H1 (cell line): Measurements from ENCODE around the gene ZNF414. TPM values are rescaled to one million over a fixed set of nuclear protein-coding genes. Genes with fewer than 3 reads are reported as not detected.

Source experiments
- CTCF ChIA-PET: fragments of 300-600 bp; sonication (Branson Sonifier 250); formaldehyde crosslinking; loops from one replicate; lab custom pipeline; 2021; ENCODE audit not compliant: partially characterized antibody; lab: Charles Lee
- POLR2A ChIA-PET: fragments of 300-600 bp; sonication (Branson Sonifier 250); formaldehyde crosslinking; loops from one replicate; lab custom pipeline; 2021; ENCODE audit warnings: inconsistent platforms; ENCODE audit not compliant: partially characterized antibody; lab: Charles Lee
- DNase-seq, 2 experiments: peaks; one replicate each; pipeline versions ENCODE4 v3.0.0 to v3.0.0-alpha.2; 2010 to 2022; ENCODE audit warnings: low spot score in 2 of 2, low read depth in 1 of 2, mixed read lengths in 1 of 2
- FAIRE-seq: peaks from 2 replicates; lab custom pipeline; 2011; peaks lifted over from hg19 to GRCh38; lab: Jason Lieb, UNC
- H2AFZ ChIP-seq: 2 replicates; pipeline ENCODE4 v1.8.1; 2012; ENCODE audit warnings: low read length, inconsistent platforms
- H2AK5ac ChIP-seq: 2 replicates; pipeline ENCODE4 v1.6.1; 2013; ENCODE audit warnings: low read depth, low read length
- H2BK120ac ChIP-seq: replicated peaks from 2 replicates; pipeline ENCODE3; 2013; ENCODE audit warnings: low read depth, low read length, inconsistent platforms
- H2BK12ac ChIP-seq: 2 replicates; pipeline ENCODE4 v1.6.1; 2013; ENCODE audit warnings: low read depth, low read length
- H2BK15ac ChIP-seq: 2 replicates; pipeline ENCODE4 v1.6.1; 2013; ENCODE audit warnings: low read length
- H2BK20ac ChIP-seq: 2 replicates; pipeline ENCODE4 v1.6.1; 2013; ENCODE audit warnings: low read length
- H2BK5ac ChIP-seq: 2 replicates; pipeline ENCODE4 v1.6.1; 2013; ENCODE audit warnings: low read depth, low read length
- H3K14ac ChIP-seq: 2 replicates; pipeline ENCODE4 v1.6.1; 2013; ENCODE audit warnings: inconsistent platforms; ENCODE audit not compliant: insufficient read length
- H3K18ac ChIP-seq: 2 replicates; pipeline ENCODE4 v1.6.1; 2013; ENCODE audit warnings: low read length; ENCODE audit errors: extremely low read depth
- H3K23ac ChIP-seq: 2 replicates; pipeline ENCODE4 v1.6.1; 2013; ENCODE audit warnings: inconsistent platforms; ENCODE audit not compliant: insufficient read length
- H3K23me2 ChIP-seq: 2 replicates; pipeline ENCODE4 v1.6.1; 2013; ENCODE audit warnings: low read depth, low read length
- H3K27ac ChIP-seq: 2 replicates; pipeline ENCODE4 v1.6.1; 2011; ENCODE audit warnings: low read depth, low read length, inconsistent platforms
- H3K27me3 ChIP-seq, 4 experiments: replicated peaks in 1 of 4; 1 replicate in 1 of 4; 2 replicates in 3 of 4; pipeline versions ENCODE4 v1.6.1 to v1.8.1; 2011 to 2013; ENCODE audit warnings: low read length in 3 of 4, mild to moderate bottlenecking in 3 of 4, inconsistent platforms in 2 of 4, mixed read lengths in 2 of 4, moderate library complexity in 1 of 4; ENCODE audit not compliant: control insufficient read depth in 3 of 4, insufficient read depth in 3 of 4; ENCODE audit errors: extremely low read depth in 1 of 4
- H3K36me3 ChIP-seq, 4 experiments: 2 replicates each; pipeline versions ENCODE4 v1.6.1 to v1.8.1; 2011 to 2013; ENCODE audit warnings: mild to moderate bottlenecking in 4 of 4, low read length in 3 of 4, moderate library complexity in 2 of 4, control low read depth in 1 of 4, inconsistent platforms in 1 of 4; ENCODE audit not compliant: insufficient read depth in 4 of 4, control insufficient read depth in 2 of 4
- H3K4ac ChIP-seq: replicated peaks from 2 replicates; pipeline ENCODE3; 2013; ENCODE audit warnings: low read length, low read depth, mixed read lengths, inconsistent platforms; ENCODE audit not compliant: insufficient read length
- H3K4me1 ChIP-seq, 4 experiments: replicated peaks in 1 of 4; 1 replicate in 1 of 4; 2 replicates in 3 of 4; pipeline versions ENCODE4 v1.6.1 to v1.8.1; 2011 to 2013; ENCODE audit warnings: low read length in 3 of 4, inconsistent platforms in 2 of 4, mixed read lengths in 1 of 4; ENCODE audit not compliant: insufficient read depth in 4 of 4, control insufficient read depth in 3 of 4
- H3K4me2 ChIP-seq, 2 experiments: 2 replicates each; pipeline versions ENCODE4 v1.6.1 to v1.8.1; 2011 to 2013; ENCODE audit warnings: low read depth in 2 of 2, low read length in 2 of 2, control low read depth in 1 of 2, inconsistent platforms in 1 of 2, mild to moderate bottlenecking in 1 of 2; ENCODE audit not compliant: insufficient read depth in 1 of 2
- H3K4me3 ChIP-seq, 4 experiments: fragments of 200-600, 300-600 bp in 1 of 4; sonication (generic), shearing (Covaris generic), sonication (Bioruptor Twin) in 1 of 4; 2 replicates each; pipeline versions ENCODE4 v1.5.1 to v1.8.1; 2011 to 2016; ENCODE audit warnings: low read length in 4 of 4, low read depth in 3 of 4, control low read depth in 2 of 4, inconsistent platforms in 2 of 4, mild to moderate bottlenecking in 2 of 4, mixed read lengths in 1 of 4, moderate library complexity in 1 of 4; ENCODE audit not compliant: insufficient read depth in 2 of 4; ENCODE audit errors: extremely low read depth in 1 of 4
- H3K56ac ChIP-seq: replicated peaks from 2 replicates; pipeline ENCODE3; 2013; ENCODE audit warnings: low read depth, mild to moderate bottlenecking, mixed read lengths, low read length, inconsistent platforms; ENCODE audit not compliant: insufficient read length
- H3K79me1 ChIP-seq: 2 replicates; pipeline ENCODE4 v1.6.1; 2013; ENCODE audit warnings: low read depth, low read length, control low read depth
- H3K79me2 ChIP-seq, 2 experiments: 2 replicates each; pipeline versions ENCODE4 v1.6.1 to v1.8.1; 2012 to 2013; ENCODE audit warnings: low read length in 2 of 2, mild to moderate bottlenecking in 2 of 2, inconsistent platforms in 1 of 2; ENCODE audit not compliant: insufficient read depth in 2 of 2, control insufficient read depth in 1 of 2
- H3K9ac ChIP-seq, 4 experiments: replicated peaks in 1 of 4; 1 replicate in 1 of 4; 2 replicates in 3 of 4; pipeline versions ENCODE4 v1.6.1 to v1.8.1; 2011 to 2013; ENCODE audit warnings: low read depth in 3 of 4, low read length in 3 of 4, control low read depth in 2 of 4, mild to moderate bottlenecking in 2 of 4, moderate library complexity in 2 of 4, inconsistent platforms in 1 of 4; ENCODE audit errors: extremely low read depth in 1 of 4
- H3K9me3 ChIP-seq, 2 experiments: 2 replicates each; pipeline versions ENCODE4 v1.6.1 to v1.8.1; 2012 to 2013; ENCODE audit warnings: mild to moderate bottlenecking in 2 of 2, moderate library complexity in 2 of 2, control low read depth in 1 of 2, inconsistent platforms in 1 of 2, low read depth in 1 of 2, low read length in 1 of 2, mixed read lengths in 1 of 2; ENCODE audit not compliant: insufficient read depth in 2 of 2
- H4K20me1 ChIP-seq, 2 experiments: replicated peaks in 1 of 2; 2 replicates each; pipeline versions ENCODE3 to v1.8.1; 2011 to 2013; ENCODE audit warnings: inconsistent platforms in 2 of 2, low read length in 2 of 2, mild to moderate bottlenecking in 1 of 2; ENCODE audit not compliant: insufficient read depth in 2 of 2, control insufficient read depth in 1 of 2
- H4K5ac ChIP-seq: 2 replicates; pipeline ENCODE4 v1.6.1; 2013; ENCODE audit warnings: low read length, low read depth, mixed read lengths, inconsistent platforms; ENCODE audit not compliant: insufficient read length
- H4K8ac ChIP-seq: 2 replicates; pipeline ENCODE4 v1.8.0; 2013; ENCODE audit warnings: mild to moderate bottlenecking, moderate library complexity, low read length, inconsistent platforms; ENCODE audit not compliant: insufficient read depth; ENCODE audit errors: extremely low read depth
- H4K91ac ChIP-seq: replicated peaks from 2 replicates; pipeline ENCODE3; 2013; ENCODE audit warnings: low read length, mixed read lengths, inconsistent platforms; ENCODE audit not compliant: insufficient read length
- BRCA1 ChIP-seq: IDR thresholded peaks from 2 replicates; pipeline ENCODE4 v1.6.1; 2012; ENCODE audit warnings: low read depth, low read length, improper control_type of control experiment
- CEBPB ChIP-seq: IDR thresholded peaks from 2 replicates; pipeline ENCODE4 v1.6.1; 2012; ENCODE audit warnings: low read depth, low read length
- CHD2 ChIP-seq: IDR thresholded peaks from 2 replicates; pipeline ENCODE4 v1.6.1; 2012; ENCODE audit warnings: low read length, improper control_type of control experiment
- KDM5A ChIP-seq: fragments of 200-600 bp; IDR thresholded peaks from 2 replicates; pipeline ENCODE4 v1.7.1; 2012; ENCODE audit warnings: mild to moderate bottlenecking, low read length, inconsistent platforms, mixed read lengths
- NRF1 ChIP-seq: IDR thresholded peaks from 2 replicates; pipeline ENCODE4 v1.6.1; 2011; ENCODE audit warnings: mild to moderate bottlenecking, low read depth, low read length, improper control_type of control experiment
- PHF8 ChIP-seq: fragments of 200-600 bp; sonication (generic); conservative IDR thresholded peaks from 2 replicates; pipeline ENCODE4 v1.7.1; 2012; ENCODE audit warnings: low read depth, mild to moderate bottlenecking, inconsistent platforms, low read length, moderate library complexity
- RAD21 ChIP-seq, 2 experiments: IDR thresholded peaks in 1 of 2; conservative IDR thresholded peaks in 1 of 2; 2 replicates each; pipeline ENCODE4 v1.6.1; 2011; ENCODE audit warnings: low read depth in 2 of 2, low read length in 2 of 2, improper control_type of control experiment in 1 of 2, inconsistent platforms in 1 of 2, mild to moderate bottlenecking in 1 of 2, moderate library complexity in 1 of 2
- SIN3A ChIP-seq, 2 experiments: IDR thresholded peaks in 1 of 2; conservative IDR thresholded peaks in 1 of 2; 2 replicates each; pipeline ENCODE4 v1.6.1; 2011 to 2012; ENCODE audit warnings: low read length in 2 of 2, improper control_type of control experiment in 1 of 2, low read depth in 1 of 2, mild to moderate bottlenecking in 1 of 2
- SIRT6 ChIP-seq: IDR thresholded peaks from one replicate; pipeline ENCODE4 v1.7.1; 2012; ENCODE audit warnings: low read length, inconsistent platforms
- SP2 ChIP-seq: IDR thresholded peaks from 2 replicates; pipeline ENCODE4 v1.6.1; 2012; ENCODE audit warnings: mild to moderate bottlenecking, low read length, inconsistent platforms
- SUZ12 ChIP-seq: fragments of 200-600 bp; sonication (generic); IDR thresholded peaks from 2 replicates; pipeline ENCODE4 v1.6.1; 2012; ENCODE audit warnings: mild to moderate bottlenecking, inconsistent platforms, low read length, moderate library complexity, mixed read lengths
- YY1 ChIP-seq: IDR thresholded peaks from 2 replicates; pipeline ENCODE4 v1.6.1; 2011; ENCODE audit warnings: low read depth, mild to moderate bottlenecking, low read length
- WGBS, 2 experiments: shearing (Covaris generic) in 1 of 2; methylation state at CpG; one replicate each; pipeline versions ENCODE4 v1.1.6 to v1.1.7; 2013 to 2015; ENCODE audit warnings: low lambda C conversion rate in 2 of 2, mixed read lengths in 2 of 2, inconsistent platforms in 1 of 2, low coverage in 1 of 2, missing lambda C conversion rate in 1 of 2; ENCODE audit not compliant: insufficient replicate concordance in 2 of 2, insufficient coverage in 1 of 2, insufficient read length in 1 of 2; ENCODE audit errors: extremely low coverage in 1 of 2, missing lambda C conversion rate in 1 of 2; 5-methylcytosine and 5-hydroxymethylcytosine counted together
- polyA plus RNA-seq, 7 experiments: library from polyadenylated mRNA; depleted of rRNA in 3 of 7; stranded (reverse) in 5 of 7; unstranded in 2 of 7; fragments of >200 nt in 5 of 7; fragments of 200-250 nt in 2 of 7; gene quantifications; 1 replicate in 5 of 7; 2 replicates in 1 of 7; 4 replicates in 1 of 7; pipeline versions ENCODE4 v1.2.1 to v1.2.3, GENCODE V29; 2011 to 2013; ENCODE audit warnings: missing spikeins in 2 of 7, mixed read lengths in 2 of 7
- total RNA-seq: library from RNA; stranded (reverse); fragmentation: NEBNext Ultra II Directional; extraction: Animal tissue kit (Norgen Biotek cat#: 25700); gene quantifications from 2 replicates; pipeline ENCODE4 v1.2.1, GENCODE V29; 2021

Gene ZNF414
- total and polyA plus RNA-seq, 2 of the 8 experiments (the other 6 are each of a cell fraction or from before 2014, with no cell fraction given) = 9.7 to 26.8 TPM

- Histone ChIP-seq H3K4ac (peak overlapping the region; percentile 88), H2BK20ac (no peak overlapping the region), H2BK15ac (no peak overlapping the region), H4K91ac (no peak overlapping the region), H2AFZ (peak overlapping the region; percentile 82; the same call in 1 of the 2 replicates), H3K56ac (peak overlapping the region; percentile 70), H3K14ac (no peak overlapping the region), H3K23me2 (peaks cover 6% of the 10 kb centered on the region), H3K79me2 (no peaks in the 10 kb centered on the region), H3K23ac (no peak overlapping the region), H3K9me3 (no peaks in the 10 kb centered on the region), H2AK5ac (no peak overlapping the region), H3K4me2 (peak overlapping the region; percentile 89 to 99), H2BK12ac (no peak overlapping the region), H3K79me1 (peaks cover 10% of the 10 kb centered on the region), H3K27me3 (no peaks in the 10 kb centered on the region), H4K20me1 (peaks cover 4 to 20% of the 10 kb centered on the region in 2 experiments), H4K8ac (peak overlapping the region; percentile 86), H2BK5ac (0 out of 2 replicates have a peak overlapping the region, but pooled peaks have one; percentile 75), H3K9ac (peak overlapping the region; percentile 39 to 73 (median 64)), H3K27ac (peak overlapping the region; percentile 29; the same call in 1 of the 2 replicates), H2BK120ac (no peak overlapping the region), H3K4me1 (peaks cover 0 to 8% (median 3%) of the 10 kb centered on the region in 4 experiments; a peak in 4 of 7 replicates), H4K5ac (no peak overlapping the region), H3K18ac (peak overlapping the region; percentile 90), H3K36me3 (no peaks in the 10 kb centered on the region), H3K4me3 (peak overlapping the region; percentile 61 to 84 (median 70))
- no peak for FAIRE-seq
- ChIA-PET POLR2A (interaction anchor here (0.6 to 6.7 kb wide), 19 partner anchors 7 to 203 kb away, joined by 3 to 73 read pairs (median 3); partner anchors contain the start of gene ZNF414), CTCF (interaction anchor here (1.4 to 5.4 kb wide), 4 partner anchors 13 to 113 kb away, joined by 3 to 34 read pairs (median 9); partner anchors contain the start of genes MYO1F and ZNF414)
- DNase-seq = peak; percentile 54 to 97
- 4% methylated on average over 41 of the region's 57 CpGs; no CpG with 5 or more reads in 1 of the 2 experiments for WGBS, 2 experiments
- no peak for TF ChIP-seq BRCA1
- TF ChIP-seq CHD2 = no peak
- no peak for TF ChIP-seq YY1
- no peak for TF ChIP-seq SIRT6
- TF ChIP-seq NRF1 = peak; percentile 51
- TF ChIP-seq KDM5A = no peak
- no peak for TF ChIP-seq RAD21 (IDR thresholded peaks at IDR 0.05 in 1 of 2, conservative IDR thresholded peaks at IDR 0.05 in 1 of 2; ENCODE audit: low read depth in 2 of 2, low read length in 2 of 2)
- peak; percentile 68 for TF ChIP-seq PHF8
- TF ChIP-seq SUZ12 = no peak
- TF ChIP-seq SP2 = no peak
- TF ChIP-seq SIN3A (conservative IDR thresholded peaks at IDR 0.05 in 1 of 2, IDR thresholded peaks at IDR 0.05 in 1 of 2; ENCODE audit: low read depth in 1 of 2, low read length in 2 of 2) = peak; percentile 26 to 46; a peak in 1 of 4 replicates
- no peak for TF ChIP-seq CEBPB
Observed at GRCh38 chr19:8526345-8527091, 12.6 kb upstream of the ZNF414 start.
